HEK293 (cell line): ENCODE results near the gene MRGPRX2.

Source experiments
- CTCF ChIA-PET: fragments of 350-600 bp; formaldehyde crosslinking; extraction: SDS; loops from one replicate; lab custom pipeline; 2021; ENCODE audit warnings: antibody characterized with exemption; lab: Yijun Ruan, JAX
- POLR2A ChIA-PET: fragments of 300-600 bp; formaldehyde crosslinking; extraction: SDS; loops from one replicate; lab custom pipeline; 2020; ENCODE audit warnings: antibody characterized with exemption, inconsistent platforms; lab: Yijun Ruan, JAX
- H3K27ac ChIP-seq: fragments of 200-500 bp; sonication (Bioruptor generic); 2 replicates; pipeline ENCODE4 v1.5.1; 2014; ENCODE audit warnings: low read depth, low read length, control low read depth, inconsistent platforms; ENCODE audit errors: extremely low read depth
- H3K36me3 ChIP-seq, 2 experiments: fragments of 200-500 bp in 1 of 2; sonication (Bioruptor generic) in 1 of 2; 1 replicate in 1 of 2; 2 replicates in 1 of 2; pipeline ENCODE4 v1.5.1; 2014 to 2017; ENCODE audit warnings: inconsistent platforms in 2 of 2, low read length in 2 of 2; ENCODE audit not compliant: control insufficient read depth in 2 of 2, insufficient read depth in 1 of 2
- H3K4me1 ChIP-seq: fragments of 200-500 bp; sonication (Bioruptor generic); 2 replicates; pipeline ENCODE4 v1.5.1; 2014; ENCODE audit warnings: mild to moderate bottlenecking, low read length, inconsistent platforms; ENCODE audit not compliant: control insufficient read depth, insufficient read depth
- H3K4me3 ChIP-seq: 2 replicates; pipeline ENCODE4 v1.5.1; 2011; ENCODE audit warnings: low read depth, mild to moderate bottlenecking, control low read depth, low read length, moderate library complexity
- H3K9me3 ChIP-seq: fragments of 200-500 bp; sonication (Bioruptor generic); 2 replicates; pipeline ENCODE4 v1.5.1; 2014; ENCODE audit warnings: low read depth, low read length, inconsistent platforms; ENCODE audit not compliant: control insufficient read depth, insufficient read depth
- REPIN1 ChIP-seq: fragments of 450-650 bp; formaldehyde crosslinking; IDR thresholded peaks from 2 replicates; pipeline ENCODE4 v1.5.1; 2017; ENCODE audit warnings: missing biosample characterization, missing genetic modification characterization, low read depth
- SETDB1 ChIP-seq: IDR thresholded peaks from one replicate; pipeline ENCODE4 v1.6.1; 2017; ENCODE audit warnings: mild to moderate bottlenecking, low read length, moderate library complexity, mixed read lengths; ENCODE audit not compliant: insufficient read length
- SP3 ChIP-seq: fragments of 450-650 bp; formaldehyde crosslinking; IDR thresholded peaks from 2 replicates; pipeline ENCODE4 v1.5.1; 2016; ENCODE audit warnings: missing biosample characterization, missing genetic modification characterization
- SP7 ChIP-seq: fragments of 450-650 bp; formaldehyde crosslinking; IDR thresholded peaks from 2 replicates; pipeline ENCODE4 v1.5.1; 2016; ENCODE audit warnings: missing biosample characterization, missing genetic modification characterization
- ZNF324 ChIP-seq: fragments of 450-650 bp; formaldehyde crosslinking; IDR thresholded peaks from 2 replicates; pipeline ENCODE4 v1.5.1; 2016; ENCODE audit warnings: missing biosample characterization, missing genetic modification characterization
- ZNF426 ChIP-seq: fragments of 450-650 bp; formaldehyde crosslinking; IDR thresholded peaks from 2 replicates; pipeline ENCODE4 v1.5.1; 2017; ENCODE audit warnings: missing biosample characterization, missing genetic modification characterization, mild to moderate bottlenecking, inconsistent platforms, moderate library complexity
- ZNF76 ChIP-seq: fragments of 450-650 bp; formaldehyde crosslinking; IDR thresholded peaks from 2 replicates; pipeline ENCODE4; 2016; ENCODE audit warnings: low read depth, missing biosample characterization, missing genetic modification characterization, borderline replicate concordance
- ZNF776 ChIP-seq: fragments of 450-650 bp; formaldehyde crosslinking; IDR thresholded peaks from 2 replicates; pipeline ENCODE4 v1.5.0; 2017; ENCODE audit warnings: missing biosample characterization, missing genetic modification characterization, borderline replicate concordance
- ZSCAN30 ChIP-seq: fragments of 450-650 bp; IDR thresholded peaks from 2 replicates; pipeline ENCODE4 v1.5.1; 2018; ENCODE audit warnings: missing biosample characterization, mild to moderate bottlenecking, missing genetic modification characterization, moderate library complexity
- TF ChIP-seq, protein P1 (sequence below): fragments of 450-650 bp; formaldehyde crosslinking; IDR thresholded peaks from 2 replicates; pipeline ENCODE4 v1.5.1; 2016; ENCODE audit warnings: missing biosample characterization, missing genetic modification characterization
- TF ChIP-seq, protein P2 (sequence below): fragments of 450-650 bp; formaldehyde crosslinking; IDR thresholded peaks from 2 replicates; pipeline ENCODE4 v1.5.1; 2016; ENCODE audit warnings: missing biosample characterization, missing genetic modification characterization, borderline replicate concordance
- TF ChIP-seq, protein P3 (sequence below): fragments of 450-650 bp; formaldehyde crosslinking; IDR thresholded peaks from 2 replicates; pipeline ENCODE4 v1.5.1; 2017; ENCODE audit warnings: missing biosample characterization, missing genetic modification characterization
- TF ChIP-seq, protein P4 (sequence below): fragments of 450-650 bp; formaldehyde crosslinking; IDR thresholded peaks from 2 replicates; pipeline ENCODE4 v1.5.1; 2016; ENCODE audit warnings: missing biosample characterization, missing genetic modification characterization

MRGPRX2 gene

DNA sequence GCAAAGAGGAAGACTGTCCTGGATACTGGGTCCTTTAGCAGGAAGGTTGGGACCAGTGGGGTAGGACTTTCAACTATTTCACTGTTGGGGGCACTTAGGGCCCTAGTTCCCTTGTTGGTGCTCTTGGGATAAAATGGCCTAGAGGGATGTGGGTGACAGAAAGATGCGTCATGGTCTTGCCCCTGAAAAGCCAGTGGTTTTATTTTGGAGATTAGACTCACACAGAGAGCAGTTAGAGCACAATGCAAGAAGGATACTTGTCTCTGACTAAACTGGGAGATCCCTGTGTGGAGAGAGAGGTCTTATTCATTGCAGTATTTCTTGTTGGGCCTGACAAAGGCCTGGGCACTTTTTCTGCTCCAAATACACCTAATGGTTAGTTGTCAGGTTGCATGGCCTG, 22.6 kb upstream of the MRGPRX2 start:
- Histone ChIP-seq H3K9me3 (no peaks in the 10 kb centered on the region), H3K27ac (no peak overlapping the region), H3K4me1 (no peaks in the 10 kb centered on the region), H3K4me3 (no peak overlapping the region), H3K36me3 (no peaks in the 10 kb centered on the region)
- TF ChIP-seq ZNF776 (no peak), REPIN1 (tag by site-specific recombination) (no peak), ZNF324 (no peak), SP3 (tag by site-specific recombination) (no peak)
- TF ChIP-seq, protein P1, sequence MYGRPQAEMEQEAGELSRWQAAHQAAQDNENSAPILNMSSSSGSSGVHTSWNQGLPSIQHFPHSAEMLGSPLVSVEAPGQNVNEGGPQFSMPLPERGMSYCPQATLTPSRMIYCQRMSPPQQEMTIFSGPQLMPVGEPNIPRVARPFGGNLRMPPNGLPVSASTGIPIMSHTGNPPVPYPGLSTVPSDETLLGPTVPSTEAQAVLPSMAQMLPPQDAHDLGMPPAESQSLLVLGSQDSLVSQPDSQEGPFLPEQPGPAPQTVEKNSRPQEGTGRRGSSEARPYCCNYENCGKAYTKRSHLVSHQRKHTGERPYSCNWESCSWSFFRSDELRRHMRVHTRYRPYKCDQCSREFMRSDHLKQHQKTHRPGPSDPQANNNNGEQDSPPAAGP: no peak
- POLR2A ChIA-PET: no interaction called here
- CTCF ChIA-PET: interaction anchor here (2.5 kb wide), 1 partner anchor 12 kb away, joined by 13 read pairs; no protein-coding TSS in a partner anchor

DNA sequence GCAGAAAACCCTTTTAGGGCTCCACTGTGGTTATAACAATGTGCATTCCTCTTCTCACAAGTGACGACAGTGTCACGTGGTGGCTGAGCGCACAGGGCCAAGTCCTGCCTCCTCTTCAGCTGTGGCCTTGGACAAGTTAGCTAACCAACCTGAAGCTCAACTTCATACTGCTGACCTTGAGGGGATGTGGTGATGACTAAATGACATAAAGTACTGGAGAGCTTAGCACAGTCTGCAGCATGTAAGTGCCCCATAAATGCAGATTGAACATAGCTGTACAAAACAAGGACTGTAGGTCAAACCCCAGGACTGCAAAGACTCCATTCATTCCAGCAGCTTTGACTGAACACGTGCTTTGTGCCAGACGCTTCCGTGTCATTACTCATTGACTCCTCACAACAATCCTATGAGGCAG, 20.1 kb upstream of the MRGPRX2 start:
- ChIA-PET CTCF (interaction anchor here (0.6 to 6.1 kb wide), 8 partner anchors 12 to 473 kb away, joined by 3 to 40 read pairs (median 4); no protein-coding TSS in a partner anchor), POLR2A (no interaction called here)
- TF ChIP-seq ZNF76 (tag by site-specific recombination) (no peak), ZSCAN30 (tag by site-specific recombination) (no peak), SETDB1 (no peak)
- TF ChIP-seq, protein P2, sequence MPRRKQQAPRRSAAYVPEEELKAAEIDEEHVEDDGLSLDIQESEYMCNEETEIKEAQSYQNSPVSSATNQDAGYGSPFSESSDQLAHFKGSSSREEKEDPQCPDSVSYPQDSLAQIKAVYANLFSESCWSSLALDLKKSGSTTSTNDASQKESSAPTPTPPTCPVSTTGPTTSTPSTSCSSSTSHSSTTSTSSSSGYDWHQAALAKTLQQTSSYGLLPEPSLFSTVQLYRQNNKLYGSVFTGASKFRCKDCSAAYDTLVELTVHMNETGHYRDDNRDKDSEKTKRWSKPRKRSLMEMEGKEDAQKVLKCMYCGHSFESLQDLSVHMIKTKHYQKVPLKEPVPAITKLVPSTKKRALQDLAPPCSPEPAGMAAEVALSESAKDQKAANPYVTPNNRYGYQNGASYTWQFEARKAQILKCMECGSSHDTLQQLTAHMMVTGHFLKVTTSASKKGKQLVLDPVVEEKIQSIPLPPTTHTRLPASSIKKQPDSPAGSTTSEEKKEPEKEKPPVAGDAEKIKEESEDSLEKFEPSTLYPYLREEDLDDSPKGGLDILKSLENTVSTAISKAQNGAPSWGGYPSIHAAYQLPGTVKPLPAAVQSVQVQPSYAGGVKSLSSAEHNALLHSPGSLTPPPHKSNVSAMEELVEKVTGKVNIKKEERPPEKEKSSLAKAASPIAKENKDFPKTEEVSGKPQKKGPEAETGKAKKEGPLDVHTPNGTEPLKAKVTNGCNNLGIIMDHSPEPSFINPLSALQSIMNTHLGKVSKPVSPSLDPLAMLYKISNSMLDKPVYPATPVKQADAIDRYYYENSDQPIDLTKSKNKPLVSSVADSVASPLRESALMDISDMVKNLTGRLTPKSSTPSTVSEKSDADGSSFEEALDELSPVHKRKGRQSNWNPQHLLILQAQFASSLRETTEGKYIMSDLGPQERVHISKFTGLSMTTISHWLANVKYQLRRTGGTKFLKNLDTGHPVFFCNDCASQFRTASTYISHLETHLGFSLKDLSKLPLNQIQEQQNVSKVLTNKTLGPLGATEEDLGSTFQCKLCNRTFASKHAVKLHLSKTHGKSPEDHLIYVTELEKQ (tag by site-specific recombination): no peak
- TF ChIP-seq, protein P3, sequence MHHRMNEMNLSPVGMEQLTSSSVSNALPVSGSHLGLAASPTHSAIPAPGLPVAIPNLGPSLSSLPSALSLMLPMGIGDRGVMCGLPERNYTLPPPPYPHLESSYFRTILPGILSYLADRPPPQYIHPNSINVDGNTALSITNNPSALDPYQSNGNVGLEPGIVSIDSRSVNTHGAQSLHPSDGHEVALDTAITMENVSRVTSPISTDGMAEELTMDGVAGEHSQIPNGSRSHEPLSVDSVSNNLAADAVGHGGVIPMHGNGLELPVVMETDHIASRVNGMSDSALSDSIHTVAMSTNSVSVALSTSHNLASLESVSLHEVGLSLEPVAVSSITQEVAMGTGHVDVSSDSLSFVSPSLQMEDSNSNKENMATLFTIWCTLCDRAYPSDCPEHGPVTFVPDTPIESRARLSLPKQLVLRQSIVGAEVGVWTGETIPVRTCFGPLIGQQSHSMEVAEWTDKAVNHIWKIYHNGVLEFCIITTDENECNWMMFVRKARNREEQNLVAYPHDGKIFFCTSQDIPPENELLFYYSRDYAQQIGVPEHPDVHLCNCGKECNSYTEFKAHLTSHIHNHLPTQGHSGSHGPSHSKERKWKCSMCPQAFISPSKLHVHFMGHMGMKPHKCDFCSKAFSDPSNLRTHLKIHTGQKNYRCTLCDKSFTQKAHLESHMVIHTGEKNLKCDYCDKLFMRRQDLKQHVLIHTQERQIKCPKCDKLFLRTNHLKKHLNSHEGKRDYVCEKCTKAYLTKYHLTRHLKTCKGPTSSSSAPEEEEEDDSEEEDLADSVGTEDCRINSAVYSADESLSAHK (tag by site-specific recombination): no peak
- TF ChIP-seq, protein P4, sequence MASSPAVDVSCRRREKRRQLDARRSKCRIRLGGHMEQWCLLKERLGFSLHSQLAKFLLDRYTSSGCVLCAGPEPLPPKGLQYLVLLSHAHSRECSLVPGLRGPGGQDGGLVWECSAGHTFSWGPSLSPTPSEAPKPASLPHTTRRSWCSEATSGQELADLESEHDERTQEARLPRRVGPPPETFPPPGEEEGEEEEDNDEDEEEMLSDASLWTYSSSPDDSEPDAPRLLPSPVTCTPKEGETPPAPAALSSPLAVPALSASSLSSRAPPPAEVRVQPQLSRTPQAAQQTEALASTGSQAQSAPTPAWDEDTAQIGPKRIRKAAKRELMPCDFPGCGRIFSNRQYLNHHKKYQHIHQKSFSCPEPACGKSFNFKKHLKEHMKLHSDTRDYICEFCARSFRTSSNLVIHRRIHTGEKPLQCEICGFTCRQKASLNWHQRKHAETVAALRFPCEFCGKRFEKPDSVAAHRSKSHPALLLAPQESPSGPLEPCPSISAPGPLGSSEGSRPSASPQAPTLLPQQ: no peak
- Histone ChIP-seq H3K4me1 (no peaks in the 10 kb centered on the region), H3K36me3 (no peaks in the 10 kb centered on the region), H3K27ac (no peak overlapping the region), H3K4me3 (no peak overlapping the region), H3K9me3 (no peaks in the 10 kb centered on the region)

DNA sequence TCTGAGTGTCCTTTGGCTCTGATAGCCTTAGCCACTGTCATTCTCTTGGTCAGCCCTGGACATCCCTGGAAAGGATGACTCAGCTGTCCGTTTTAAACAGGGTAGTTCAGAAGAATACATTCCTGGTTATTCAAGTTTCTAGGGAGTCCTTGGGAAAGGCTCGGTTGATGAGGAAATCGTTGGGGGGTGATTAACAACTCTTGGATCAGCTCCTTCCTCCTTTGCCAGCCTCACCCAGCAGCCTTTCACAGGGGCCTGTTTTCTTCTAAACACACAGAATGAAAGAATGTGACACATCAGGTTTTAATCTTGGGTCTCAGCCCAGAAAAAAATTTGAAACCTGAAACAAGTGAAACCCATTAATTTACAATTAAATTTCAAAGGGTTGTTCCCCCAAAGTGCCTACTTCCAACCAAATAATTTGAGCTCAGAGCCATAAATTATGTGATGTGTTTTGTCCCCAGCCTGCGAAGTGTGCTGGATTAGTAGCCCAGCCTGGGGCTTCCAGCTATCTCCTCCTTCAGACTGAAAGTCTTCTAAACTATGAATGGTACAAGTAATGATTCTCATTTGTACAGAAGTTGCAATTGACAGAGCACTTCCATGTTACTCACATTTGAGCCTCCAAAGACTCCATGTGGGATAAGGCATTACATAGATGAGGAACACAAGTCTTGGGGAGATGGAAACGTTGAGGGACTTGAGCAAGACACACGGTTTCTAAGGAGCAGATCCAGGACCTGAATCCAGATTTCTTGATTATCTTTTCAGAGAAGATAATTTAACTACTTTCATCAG, 19.3 kb upstream of the MRGPRX2 start:
- no peaks in the 10 kb centered on the region for H3K36me3 ChIP-seq
- H3K4me3 ChIP-seq: no peak overlapping the region
- no peaks in the 10 kb centered on the region for H3K4me1 ChIP-seq
- CTCF ChIA-PET: interaction anchor here (0.6 to 6.1 kb wide), 7 partner anchors 11 to 474 kb away, joined by 3 to 40 read pairs (median 4); no protein-coding TSS in a partner anchor
- H3K9me3 ChIP-seq: no peaks in the 10 kb centered on the region
- TF ChIP-seq SP7: peak; percentile 52; the same call in 1 of the 2 replicates
- TF ChIP-seq ZNF426 (tag by site-specific recombination): no peak
- H3K27ac ChIP-seq: no peak overlapping the region
- POLR2A ChIA-PET: no interaction called here
